Osteocyte (in vitro differentiated cells): Measurements from ENCODE around the gene GNB1. TPM values are rescaled to one million over a fixed set of nuclear protein-coding genes. Genes with fewer than 3 reads are reported as not detected.
A peak's percentile ranks its signal among the peaks of the same experiment; 100 is the strongest.
"Not testable (repeated sequence)": the region's sequence is repeated elsewhere in the genome, so short reads cannot be mapped to it uniquely, and the experiment has no call there.

Experiments used
- DNase-seq: peaks from one replicate; pipeline ENCODE4 v3.0.0; 2021; ENCODE audit warnings: mixed read lengths; ENCODE audit not compliant: unreplicated experiment; ENCODE audit errors: extremely low spot score
- H3K27ac Mint-ChIP-seq: one replicate; pipeline ENCODE4 v1.8.0; 2021; ENCODE audit warnings: mild to moderate bottlenecking, mixed read lengths; ENCODE audit not compliant: unreplicated experiment
- H3K27me3 Mint-ChIP-seq: one replicate; pipeline ENCODE4 v1.8.0; 2021; ENCODE audit warnings: mixed read lengths; ENCODE audit not compliant: unreplicated experiment
- H3K36me3 Mint-ChIP-seq: one replicate; pipeline ENCODE4 v1.8.0; 2021; ENCODE audit warnings: mixed read lengths; ENCODE audit not compliant: unreplicated experiment
- H3K4me1 Mint-ChIP-seq: one replicate; pipeline ENCODE4 v1.8.0; 2021; ENCODE audit warnings: mixed read lengths; ENCODE audit not compliant: unreplicated experiment
- H3K4me3 Mint-ChIP-seq: one replicate; pipeline ENCODE4 v1.8.0; 2021; ENCODE audit warnings: mild to moderate bottlenecking, moderate library complexity, mixed read lengths; ENCODE audit not compliant: unreplicated experiment
- H3K9me3 Mint-ChIP-seq: one replicate; pipeline ENCODE4 v1.8.0; 2021; ENCODE audit warnings: mixed read lengths; ENCODE audit not compliant: unreplicated experiment
- CTCF ChIP-seq: fragments of 200-600 bp; sonication (generic); IDR thresholded peaks from 2 replicates; pipeline ENCODE4 v1.5.0; 2021; ENCODE audit warnings: antibody characterized with exemption, mild to moderate bottlenecking, moderate library complexity
- total RNA-seq: library from RNA; stranded (reverse); gene quantifications from 2 replicates; pipeline ENCODE4 v1.2.1, GENCODE V29; 2021

GNB1 gene
- total RNA-seq, 1 donor from 2014 or later = 407 TPM

GRCh38 chr1:1753607-1754005, 137.3 kb downstream of the GNB1 start:
- no peak overlapping the region for H3K4me3 Mint-ChIP-seq
- H3K27me3 Mint-ChIP-seq = no peaks in the 10 kb centered on the region
- H3K9me3 Mint-ChIP-seq = no peaks in the 10 kb centered on the region
- no peak for TF ChIP-seq CTCF
- H3K27ac Mint-ChIP-seq = no peak overlapping the region
- DNase-seq = no peak
- no peaks in the 10 kb centered on the region for H3K4me1 Mint-ChIP-seq
- H3K36me3 Mint-ChIP-seq = peaks cover 20% of the 10 kb centered on the region

- no peak for DNase-seq
- Mint-ChIP-seq H3K4me3 (no peak overlapping the region), H3K4me1 (no peaks in the 10 kb centered on the region), H3K27me3 (no peaks in the 10 kb centered on the region), H3K36me3 (peaks cover 16% of the 10 kb centered on the region), H3K27ac (no peak overlapping the region), H3K9me3 (no peaks in the 10 kb centered on the region)
- no peak for TF ChIP-seq CTCF
Measured at GRCh38 chr1:1752636-1753606, 138.0 kb downstream of the GNB1 start.

GRCh38 chr1:1752190-1752589, 138.7 kb downstream of the GNB1 start:
- no peaks in the 10 kb centered on the region for H3K9me3 Mint-ChIP-seq
- DNase-seq = no peak
- peaks cover 16% of the 10 kb centered on the region for H3K36me3 Mint-ChIP-seq
- H3K4me3 Mint-ChIP-seq = no peak overlapping the region
- no peak for TF ChIP-seq CTCF
- no peaks in the 10 kb centered on the region for H3K4me1 Mint-ChIP-seq
- no peak overlapping the region for H3K27ac Mint-ChIP-seq
- no peaks in the 10 kb centered on the region for H3K27me3 Mint-ChIP-seq

GRCh38 chr1:1749941-1750340, 140.9 kb downstream of the GNB1 start:
- not testable (repeated sequence) for H3K27ac Mint-ChIP-seq, H3K4me3 Mint-ChIP-seq, DNase-seq, H3K9me3 Mint-ChIP-seq, H3K27me3 Mint-ChIP-seq, H3K4me1 Mint-ChIP-seq, H3K36me3 Mint-ChIP-seq

GRCh38 chr1:1748686-1749321, 142.1 kb downstream of the GNB1 start:
- no peak for DNase-seq
- H3K27me3 Mint-ChIP-seq = no peaks in the 10 kb centered on the region
- H3K4me3 Mint-ChIP-seq = peak overlapping the region; percentile 2
- H3K9me3 Mint-ChIP-seq = no peaks in the 10 kb centered on the region
- peaks cover 5% of the 10 kb centered on the region for H3K36me3 Mint-ChIP-seq
- H3K4me1 Mint-ChIP-seq = peaks cover 1% of the 10 kb centered on the region
- TF ChIP-seq CTCF = no peak
- H3K27ac Mint-ChIP-seq = no peak overlapping the region

- peak overlapping the region; percentile 34 for H3K27ac Mint-ChIP-seq
- H3K4me1 Mint-ChIP-seq, H3K36me3 Mint-ChIP-seq, H3K27me3 Mint-ChIP-seq, H3K9me3 Mint-ChIP-seq, DNase-seq: not testable (repeated sequence)
- H3K4me3 Mint-ChIP-seq = peak overlapping the region; percentile 73
Measured at GRCh38 chr1:1746566-1746909, 144.3 kb downstream of the GNB1 start.

GRCh38 chr1:1745651-1746565, 145.0 kb downstream of the GNB1 start:
- H3K9me3 Mint-ChIP-seq, H3K4me1 Mint-ChIP-seq, H3K27me3 Mint-ChIP-seq, H3K36me3 Mint-ChIP-seq: not testable (repeated sequence)
- peak overlapping the region; percentile 73 for H3K4me3 Mint-ChIP-seq
- H3K27ac Mint-ChIP-seq = peak overlapping the region; percentile 92
- DNase-seq = peak; percentile 95

- H3K27me3 Mint-ChIP-seq, H3K4me1 Mint-ChIP-seq, H3K4me3 Mint-ChIP-seq, DNase-seq, H3K36me3 Mint-ChIP-seq, H3K9me3 Mint-ChIP-seq: not testable (repeated sequence)
- peak overlapping the region; percentile 23 for H3K27ac Mint-ChIP-seq
Measured at GRCh38 chr1:1742529-1742928, 148.4 kb downstream of the GNB1 start.
